Measurements from ENCODE around the gene AGPAT1. TPM values are rescaled to one million over a fixed set of nuclear protein-coding genes. Genes with fewer than 3 reads are reported as not detected.

AGPAT1 gene
- polyA plus RNA-seq, 2 of the 4 experiments (the other 2 are of a cell fraction): 29.4 to 40.6 TPM

GRCh38 chr6:32183030-32183429 lies 7.1 kb upstream of the AGPAT1 start:
- peaks cover 25% of the 10 kb centered on the region for H3K4me1 ChIP-seq
- H3K27ac ChIP-seq: no peak overlapping the region
- FAIRE-seq (no peak), ATAC-seq (no peak), DNase-seq (ENCODE audit: low read depth in 1 of 2, low spot score in 1 of 2) (no peak)
- no peak overlapping the region for H3K4me2 ChIP-seq
- no peaks in the 10 kb centered on the region for H3K9me3 ChIP-seq
- ChIA-PET POLR2A (interaction anchor here (1.3 kb wide), 1 partner anchor 13 kb away, joined by 3 read pairs; no protein-coding TSS in a partner anchor), CTCF (interaction anchor here (0.6 to 1.7 kb wide), 4 partner anchors 11 to 64 kb away, joined by 4 to 6 read pairs (median 5); no protein-coding TSS in a partner anchor)
- TF ChIP-seq MAFK (IDR thresholded peaks at IDR 0.05; ENCODE audit: partially characterized antibody) (no peak), RCOR1 (IDR thresholded peaks at IDR 0.05; ENCODE audit: low read depth, low read length) (no peak)
- H3K4me3 ChIP-seq: no peak overlapping the region
- 83% methylated on average over 3 of the region's 3 CpGs for WGBS (ENCODE audit: missing lambda C conversion rate)

- 80% methylated on average over 1 of the region's 10 CpGs for WGBS (ENCODE audit: missing lambda C conversion rate)
- H3K4me3 ChIP-seq: no peak overlapping the region
- H3K9me3 ChIP-seq: no peaks in the 10 kb centered on the region
- ChIA-PET POLR2A (interaction anchor here (1.3 kb wide), 1 partner anchor 13 kb away, joined by 3 read pairs; no protein-coding TSS in a partner anchor), CTCF (interaction anchor here (0.6 to 1.7 kb wide), 4 partner anchors 12 to 64 kb away, joined by 4 to 6 read pairs (median 5); no protein-coding TSS in a partner anchor)
- TF ChIP-seq CBX8 (IDR thresholded peaks at IDR 0.05) (no peak), FOSB (CRISPR knock-in tag; IDR thresholded peaks at IDR 0.05) (no peak), KDM5A (IDR thresholded peaks at IDR 0.05) (no peak), SREBF2 (IDR thresholded peaks at IDR 0.05) (no peak), REST (IDR thresholded peaks at IDR 0.05) (no peak), ELK1 (IDR thresholded peaks at IDR 0.05; ENCODE audit: low read depth, low read length) (no peak), BCL3 (IDR thresholded peaks at IDR 0.05) (no peak), EHMT2 (IDR thresholded peaks at IDR 0.05; ENCODE audit: low read depth) (no peak), JUNB (IDR thresholded peaks at IDR 0.05) (no peak), RNF2 (IDR thresholded peaks at IDR 0.05; ENCODE audit: borderline replicate concordance, low read depth) (no peak), RARB (CRISPR knock-in tag; IDR thresholded peaks at IDR 0.05) (no peak), USF2 (IDR thresholded peaks at IDR 0.05) (no peak), RAD21 (conservative IDR thresholded peaks at IDR 0.05 in 1 of 2, IDR thresholded peaks at IDR 0.05 in 1 of 2) (no peak), JUN (IDR thresholded peaks at IDR 0.05) (no peak)
- no peak for ATAC-seq
- no peak overlapping the region for H3K27ac ChIP-seq
- H3K4me1 ChIP-seq: peaks cover 25% of the 10 kb centered on the region
- H3K4me2 ChIP-seq: no peak overlapping the region
- DNase-seq (ENCODE audit: low read depth in 1 of 2, low spot score in 1 of 2): no peak
- no peak for FAIRE-seq
These were observed 6.7 kb upstream of the AGPAT1 start for GRCh38 chr6:32182555-32182981.
